Neural progenitor cell (in vitro differentiated cells): ENCODE data around the gene ANKRD28. TPM values are rescaled to one million over a fixed set of nuclear protein-coding genes. Genes with fewer than 3 reads are reported as not detected.

Source experiments
- DNase-seq: peaks from one replicate; pipeline ENCODE4 v3.0.0-alpha.2; 2016; ENCODE audit warnings: low spot score
- H2AFZ ChIP-seq: fragments of 200-600 bp; sonication (generic); replicated peaks from 2 replicates; pipeline ENCODE4 v1.6.1; 2016; ENCODE audit warnings: antibody characterized with exemption
- H3F3A ChIP-seq: fragments of 200-600 bp; sonication (generic); 2 replicates; pipeline ENCODE4 v1.6.1; 2016; ENCODE audit warnings: antibody characterized with exemption, low read depth
- H3K27ac ChIP-seq: fragments of 200-600 bp; sonication (generic); 2 replicates; pipeline ENCODE4 v1.5.1; 2016; ENCODE audit warnings: mild to moderate bottlenecking
- H3K27me3 ChIP-seq: fragments of 200-600 bp; sonication (generic); 2 replicates; pipeline ENCODE4 v1.6.1; 2016; ENCODE audit warnings: mild to moderate bottlenecking, moderate library complexity
- H3K36me3 ChIP-seq: fragments of 200-600 bp; sonication (generic); 2 replicates; pipeline ENCODE4 v1.5.1; 2016
- H3K4me1 ChIP-seq: fragments of 200-600 bp; sonication (generic); 2 replicates; pipeline ENCODE4 v1.6.1; 2016; ENCODE audit warnings: mixed run types
- H3K4me2 ChIP-seq: fragments of 200-600 bp; sonication (generic); 2 replicates; pipeline ENCODE4 v1.6.1; 2016
- H3K4me3 ChIP-seq: fragments of 200-600 bp; sonication (generic); 2 replicates; pipeline ENCODE4 v1.5.1; 2016
- H3K79me2 ChIP-seq: fragments of 200-600 bp; sonication (generic); 2 replicates; pipeline ENCODE4 v1.6.1; 2016; ENCODE audit warnings: low read depth
- H3K9ac ChIP-seq: fragments of 200-600 bp; sonication (generic); 2 replicates; pipeline ENCODE4 v1.6.1; 2016
- H3K9me3 ChIP-seq: fragments of 200-600 bp; sonication (generic); 2 replicates; pipeline ENCODE4 v1.5.1; 2016; ENCODE audit warnings: low read depth
- H4K20me1 ChIP-seq: fragments of 200-600 bp; sonication (generic); 2 replicates; pipeline ENCODE4 v1.6.1; 2016; ENCODE audit warnings: low read depth
- H3K27ac Mint-ChIP-seq: 3 replicates; pipeline ENCODE4 v1.8.0; 2021; ENCODE audit warnings: mixed read lengths
- H3K27me3 Mint-ChIP-seq: 2 replicates; pipeline ENCODE4 v1.8.0; 2022; ENCODE audit warnings: low read depth, mild to moderate bottlenecking, inconsistent platforms, moderate library complexity, mixed read lengths; ENCODE audit not compliant: insufficient read depth
- H3K36me3 Mint-ChIP-seq: 3 replicates; pipeline ENCODE4 v1.8.0; 2021; ENCODE audit warnings: mixed read lengths
- H3K4me1 Mint-ChIP-seq: 3 replicates; pipeline ENCODE4 v1.8.0; 2021; ENCODE audit warnings: mixed read lengths
- H3K4me3 Mint-ChIP-seq: 3 replicates; pipeline ENCODE4 v1.8.0; 2021; ENCODE audit warnings: mild to moderate bottlenecking, moderate library complexity, mixed read lengths
- H3K9me3 Mint-ChIP-seq: 3 replicates; pipeline ENCODE4 v1.8.0; 2020; ENCODE audit warnings: mixed read lengths
- CTCF ChIP-seq: fragments of 200-600 bp; sonication (generic); IDR thresholded peaks from 2 replicates; pipeline ENCODE4 v1.5.1; 2017; ENCODE audit warnings: antibody characterized with exemption, mild to moderate bottlenecking
- EZH2 ChIP-seq: fragments of 200-600 bp; sonication (generic); IDR thresholded peaks from 2 replicates; pipeline ENCODE4 v1.6.1; 2017; ENCODE audit warnings: antibody characterized with exemption, mild to moderate bottlenecking, moderate library complexity
- EZH2phosphoT487 ChIP-seq: fragments of 200-600 bp; sonication (generic); IDR thresholded peaks from 2 replicates; pipeline ENCODE4 v1.6.1; 2017; ENCODE audit warnings: antibody characterized with exemption
- total RNA-seq: library from RNA; depleted of rRNA; stranded (reverse); fragments of >200 nt; gene quantifications from 2 replicates; pipeline ENCODE4 v1.2.3, GENCODE V29; 2015; ENCODE audit warnings: low replicate concordance

The ANKRD28 gene
- total RNA-seq, 1 donor from 2014 or later, result 36.4 TPM

- Histone ChIP-seq H3K9ac (no peak overlapping the region), H3K4me1 (peaks cover 8% of the 10 kb centered on the region), H3K27ac (no peak overlapping the region), H3F3A (no peaks in the 10 kb centered on the region), H3K79me2 (peaks cover 75% of the 10 kb centered on the region), H3K4me2 (no peak overlapping the region), H3K9me3 (no peaks in the 10 kb centered on the region), H4K20me1 (peaks cover 6% of the 10 kb centered on the region), H3K27me3 (no peaks in the 10 kb centered on the region), H2AFZ (no peak overlapping the region), H3K4me3 (no peak overlapping the region), H3K36me3 (no peaks in the 10 kb centered on the region)
- no peak overlapping the region for H3K4me3 Mint-ChIP-seq
- no peak for DNase-seq
- peaks cover 12% of the 10 kb centered on the region for H3K4me1 Mint-ChIP-seq
- H3K9me3 Mint-ChIP-seq, result peaks cover 4% of the 10 kb centered on the region
- peaks cover 9% of the 10 kb centered on the region for H3K36me3 Mint-ChIP-seq
- TF ChIP-seq EZH2 (no peak), EZH2phosphoT487 (no peak), CTCF (no peak)
- no peak overlapping the region for H3K27ac Mint-ChIP-seq
- peaks cover 2% of the 10 kb centered on the region for H3K27me3 Mint-ChIP-seq
Observed at GRCh38 chr3:15825016-15825415, 27.2 kb upstream of the ANKRD28 start.

- Histone ChIP-seq H3K4me1 (peaks cover 8% of the 10 kb centered on the region), H3K36me3 (no peaks in the 10 kb centered on the region), H3K79me2 (peaks cover 80% of the 10 kb centered on the region), H3F3A (no peaks in the 10 kb centered on the region), H3K27ac (no peak overlapping the region), H3K9ac (no peak overlapping the region), H2AFZ (no peak overlapping the region), H3K9me3 (no peaks in the 10 kb centered on the region), H3K4me2 (peak overlapping the region; percentile 7), H4K20me1 (no peaks in the 10 kb centered on the region), H3K4me3 (no peak overlapping the region), H3K27me3 (no peaks in the 10 kb centered on the region)
- peaks cover 4% of the 10 kb centered on the region for H3K9me3 Mint-ChIP-seq
- H3K27ac Mint-ChIP-seq, result no peak overlapping the region
- TF ChIP-seq EZH2, result no peak
- no peak for TF ChIP-seq CTCF
- no peak for TF ChIP-seq EZH2phosphoT487
- H3K4me3 Mint-ChIP-seq, result no peak overlapping the region
- peaks cover 9% of the 10 kb centered on the region for H3K36me3 Mint-ChIP-seq
- peaks cover 2% of the 10 kb centered on the region for H3K27me3 Mint-ChIP-seq
- peaks cover 12% of the 10 kb centered on the region for H3K4me1 Mint-ChIP-seq
- DNase-seq, result peak; percentile 54
Observed at GRCh38 chr3:15823092-15823491, 25.3 kb upstream of the ANKRD28 start.

GRCh38 chr3:15822281-15822680, 24.5 kb upstream of the ANKRD28 start:
- H4K20me1 ChIP-seq, result no peaks in the 10 kb centered on the region
- H2AFZ ChIP-seq, result no peak overlapping the region
- H3K27ac Mint-ChIP-seq, result no peak overlapping the region

More at GRCh38 chr3:15822281-15822680, 24.5 kb upstream of the ANKRD28 start:
- Mint-ChIP-seq H3K27me3 (peaks cover 2% of the 10 kb centered on the region), H3K9me3 (peaks cover 4% of the 10 kb centered on the region), H3K4me1 (peaks cover 12% of the 10 kb centered on the region), H3K36me3 (peaks cover 9% of the 10 kb centered on the region), H3K4me3 (no peak overlapping the region)
- TF ChIP-seq EZH2, result no peak
- no peak for TF ChIP-seq EZH2phosphoT487
- TF ChIP-seq CTCF, result no peak
- Histone ChIP-seq H3K9ac (no peak overlapping the region), H3K4me1 (peaks cover 8% of the 10 kb centered on the region), H3F3A (no peaks in the 10 kb centered on the region), H3K79me2 (peaks cover 78% of the 10 kb centered on the region), H3K4me3 (no peak overlapping the region), H3K9me3 (no peaks in the 10 kb centered on the region), H3K27ac (no peak overlapping the region), H3K4me2 (no peak overlapping the region), H3K27me3 (no peaks in the 10 kb centered on the region), H3K36me3 (no peaks in the 10 kb centered on the region)
- no peak for DNase-seq
